Measurements from ENCODE around the gene GIMAP2.
"Not testable (repeated sequence)": the region's sequence is repeated elsewhere in the genome, so short reads cannot be mapped to it uniquely, and the experiment has no call there.

Gene GIMAP2

DNA sequence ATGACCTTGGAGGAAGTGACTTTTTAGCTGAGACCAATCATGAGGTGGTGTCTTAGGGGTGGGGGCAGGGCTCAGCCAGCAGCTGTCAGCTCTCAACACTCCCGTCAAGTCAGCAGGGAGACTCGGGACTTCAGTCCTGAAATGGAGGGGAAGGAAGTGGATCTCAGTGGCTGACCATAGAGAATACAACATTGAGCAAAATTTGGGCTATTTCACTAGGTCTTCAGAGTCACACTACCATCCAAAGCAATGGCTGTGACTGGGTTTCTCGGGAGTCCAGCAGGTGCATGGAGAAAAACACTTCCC, 36.5 kb upstream of the GIMAP2 start:
- ChIA-PET CTCF (no interaction called here), POLR2A (no interaction called here)
- no peak for TF ChIP-seq TARDBP (IDR thresholded peaks at IDR 0.05)
- TF ChIP-seq SUZ12 (IDR thresholded peaks at IDR 0.05): no peak
- no peak for TF ChIP-seq FOXM1 (IDR thresholded peaks at IDR 0.05; ENCODE audit: borderline replicate concordance)
- no peak for TF ChIP-seq CTBP1 (IDR thresholded peaks at IDR 0.05; ENCODE audit: borderline replicate concordance)
- no peak for TF ChIP-seq NFRKB (IDR thresholded peaks at IDR 0.05)
- no peak for TF ChIP-seq BHLHE40 (IDR thresholded peaks at IDR 0.05; ENCODE audit: borderline replicate concordance)
- no peak for TF ChIP-seq LEF1 (IDR thresholded peaks at IDR 0.05; ENCODE audit: borderline replicate concordance)
- DNase-seq (ENCODE audit: extremely low spot score): no peak

DNA sequence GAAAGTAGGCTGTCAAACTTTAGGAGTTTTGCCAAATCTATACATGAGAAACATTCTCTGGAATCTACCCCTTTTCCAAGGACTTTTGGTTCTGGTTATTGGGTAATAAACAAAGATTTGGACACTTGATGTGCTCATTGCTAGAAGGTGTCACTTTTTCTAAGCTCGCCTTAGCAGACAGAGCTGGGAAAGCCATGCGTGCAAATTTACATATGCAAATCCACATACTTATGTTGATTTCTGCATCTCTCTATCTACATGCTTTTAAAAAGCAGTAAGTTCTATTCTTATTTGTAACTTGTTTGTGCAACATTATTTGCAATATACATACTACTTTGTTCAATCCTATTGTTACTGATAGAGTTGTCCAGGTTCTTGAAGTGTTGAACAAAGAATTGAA, 30.8 kb upstream of the GIMAP2 start:
- TF ChIP-seq NFRKB (IDR thresholded peaks at IDR 0.05) (no peak), FOXM1 (IDR thresholded peaks at IDR 0.05; ENCODE audit: borderline replicate concordance) (no peak), CTBP1 (IDR thresholded peaks at IDR 0.05; ENCODE audit: borderline replicate concordance) (no peak), SP1 (IDR thresholded peaks at IDR 0.05) (no peak), HDGF (IDR thresholded peaks at IDR 0.05; ENCODE audit: borderline replicate concordance) (no peak)
- no peak for DNase-seq (ENCODE audit: extremely low spot score)
- ChIA-PET POLR2A (no interaction called here), CTCF (no interaction called here)

DNA sequence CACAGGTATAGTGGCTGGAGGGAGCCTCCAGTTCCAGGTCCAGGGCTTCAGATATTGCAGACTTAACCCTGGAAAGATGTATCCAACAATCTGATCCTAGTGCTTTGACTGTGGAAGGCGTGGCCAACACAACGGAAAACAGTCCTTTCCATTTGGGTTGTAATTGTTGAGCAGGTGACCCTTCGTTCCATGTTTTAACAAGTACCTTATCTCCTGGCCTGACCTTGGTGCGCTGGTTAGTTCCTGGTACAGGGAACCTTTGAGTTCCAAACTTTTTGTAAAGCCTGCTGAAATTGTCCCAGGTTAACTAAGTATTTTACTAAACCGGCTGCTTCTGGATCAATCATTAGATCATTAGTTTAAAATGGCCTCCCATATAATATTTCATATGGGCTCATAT, 29.5 kb upstream of the GIMAP2 start:
- no peak for TF ChIP-seq NFRKB (IDR thresholded peaks at IDR 0.05)
- no peak for TF ChIP-seq FOXA1 (IDR thresholded peaks at IDR 0.05)
- no peak for TF ChIP-seq HDGF (IDR thresholded peaks at IDR 0.05; ENCODE audit: borderline replicate concordance)
- TF ChIP-seq L3MBTL2 (conservative IDR thresholded peaks at IDR 0.05): no peak
- TF ChIP-seq FOXK2 (IDR thresholded peaks at IDR 0.05): no peak
- no peak for TF ChIP-seq PKNOX1 (IDR thresholded peaks at IDR 0.05)
- DNase-seq (ENCODE audit: extremely low spot score): no peak
- ChIA-PET POLR2A (no interaction called here), CTCF (no interaction called here)

DNA sequence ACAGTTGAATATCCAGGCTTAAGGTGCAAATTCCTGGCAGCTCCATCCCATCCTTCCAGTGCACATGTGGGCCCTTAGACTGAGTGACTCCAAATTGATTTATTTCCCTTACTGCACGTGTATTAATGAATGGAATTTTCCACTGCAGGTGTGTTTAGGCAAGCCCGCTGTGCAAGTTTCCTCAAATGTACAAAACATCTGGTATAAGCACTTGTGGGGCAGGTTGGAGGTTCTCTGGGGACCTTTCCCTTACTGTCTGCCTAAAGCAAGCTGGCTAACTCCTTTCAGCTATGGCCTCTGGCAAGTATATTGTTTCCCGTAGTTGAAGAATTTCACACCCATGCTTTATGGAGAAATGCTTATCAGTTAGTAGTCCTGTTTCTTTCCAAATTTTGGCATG, 28.0 kb upstream of the GIMAP2 start:
- TF ChIP-seq CTBP1 (IDR thresholded peaks at IDR 0.05; ENCODE audit: borderline replicate concordance) (no peak), L3MBTL2 (conservative IDR thresholded peaks at IDR 0.05) (no peak), FOXM1 (IDR thresholded peaks at IDR 0.05; ENCODE audit: borderline replicate concordance) (no peak), PKNOX1 (IDR thresholded peaks at IDR 0.05) (no peak), FOXK2 (IDR thresholded peaks at IDR 0.05) (no peak), ELF4 (IDR thresholded peaks at IDR 0.05) (no peak)
- DNase-seq (ENCODE audit: extremely low spot score): no peak
- CTCF ChIA-PET: no interaction called here
- POLR2A ChIA-PET: no interaction called here

DNA sequence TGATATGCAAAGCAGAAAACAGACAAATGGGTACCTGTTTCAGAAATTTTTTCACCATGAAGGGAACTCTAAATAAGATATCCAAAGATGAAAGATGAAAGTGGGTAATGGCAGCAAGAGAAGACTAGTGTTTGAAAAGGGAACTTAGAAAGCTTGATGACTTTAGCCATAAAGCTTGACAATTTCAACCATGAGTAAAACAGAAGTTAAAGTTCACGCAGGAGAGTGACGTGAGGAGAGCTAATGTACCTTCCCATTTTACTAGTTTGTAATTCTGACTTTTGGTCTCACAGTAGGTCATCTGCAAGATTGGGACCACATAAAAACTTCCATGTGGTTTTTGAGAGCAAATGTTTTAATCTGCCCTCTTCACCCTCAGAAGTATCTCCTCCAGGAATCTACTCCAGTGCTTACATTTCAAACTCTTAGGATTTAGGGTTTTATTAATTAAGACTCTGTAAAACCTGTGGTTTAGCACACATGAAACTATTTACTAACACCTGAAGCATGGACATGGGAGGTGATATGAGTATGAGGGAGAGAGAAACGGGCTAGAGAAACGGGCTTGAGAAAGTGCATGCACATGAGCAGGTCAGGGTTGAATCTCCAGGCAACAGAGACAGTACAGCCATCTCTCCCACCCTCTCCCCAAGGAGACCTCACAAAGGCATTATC, 24.4 kb upstream of the GIMAP2 start:
- no peak for TF ChIP-seq TARDBP (IDR thresholded peaks at IDR 0.05)
- TF ChIP-seq L3MBTL2 (conservative IDR thresholded peaks at IDR 0.05): no peak
- no peak for TF ChIP-seq ZNF384 (IDR thresholded peaks at IDR 0.05)
- no peak for TF ChIP-seq LEF1 (IDR thresholded peaks at IDR 0.05; ENCODE audit: borderline replicate concordance)
- TF ChIP-seq BHLHE40 (IDR thresholded peaks at IDR 0.05; ENCODE audit: borderline replicate concordance): no peak
- TF ChIP-seq FOXK2 (IDR thresholded peaks at IDR 0.05): no peak
- TF ChIP-seq ARNT (IDR thresholded peaks at IDR 0.05): no peak
- no peak for TF ChIP-seq ELF4 (IDR thresholded peaks at IDR 0.05)
- TF ChIP-seq FOXM1 (IDR thresholded peaks at IDR 0.05; ENCODE audit: borderline replicate concordance): no peak
- no peak for TF ChIP-seq SUZ12 (IDR thresholded peaks at IDR 0.05)
- TF ChIP-seq FOXA1 (IDR thresholded peaks at IDR 0.05): no peak
- TF ChIP-seq HDGF (IDR thresholded peaks at IDR 0.05; ENCODE audit: borderline replicate concordance): no peak
- no peak for TF ChIP-seq NFRKB (IDR thresholded peaks at IDR 0.05)
- no peak for TF ChIP-seq PKNOX1 (IDR thresholded peaks at IDR 0.05)
- TF ChIP-seq SP1 (IDR thresholded peaks at IDR 0.05): no peak
- TF ChIP-seq CTBP1 (IDR thresholded peaks at IDR 0.05; ENCODE audit: borderline replicate concordance): no peak
- DNase-seq (ENCODE audit: extremely low spot score): no peak
- POLR2A ChIA-PET: no interaction called here
- CTCF ChIA-PET: interaction anchor here (0.7 kb wide), 1 partner anchor 98 kb away, joined by 3 read pairs; no protein-coding TSS in a partner anchor

GRCh38 chr7:150662821-150663220, 22.7 kb upstream of the GIMAP2 start:
- POLR2A ChIA-PET; CTCF ChIA-PET; DNase-seq (ENCODE audit: extremely low spot score): not testable (repeated sequence)

- TF ChIP-seq SUZ12 (IDR thresholded peaks at IDR 0.05): no peak
- no peak for TF ChIP-seq TARDBP (IDR thresholded peaks at IDR 0.05)
- TF ChIP-seq L3MBTL2 (conservative IDR thresholded peaks at IDR 0.05): no peak
- POLR2A ChIA-PET: no interaction called here
- CTCF ChIA-PET: no interaction called here
- no peak for DNase-seq (ENCODE audit: extremely low spot score)
Observed at GRCh38 chr7:150663802-150664494, 21.6 kb upstream of the GIMAP2 start.

Data from HEK293T (cell line).